K562 (cell line): ENCODE data around the gene CHMP1A.

Experiments used
- FOXP4 ChIP-seq: sonication (generic); formaldehyde crosslinking; IDR thresholded peaks from 2 replicates; pipeline ENCODE4 v1.8.0; 2022; ENCODE audit warnings: mild to moderate bottlenecking, missing genetic modification reagents, borderline replicate concordance
- YY1 ChIP-seq, 3 experiments: IDR thresholded peaks; 2 replicates each; pipeline ENCODE4 v1.6.1; 2011; ENCODE audit warnings: low read length in 2 of 3, mild to moderate bottlenecking in 2 of 3, moderate library complexity in 2 of 3, borderline replicate concordance in 1 of 3, control low read depth in 1 of 3, low read depth in 1 of 3; ENCODE audit not compliant: insufficient read depth in 3 of 3, insufficient replicate concordance in 2 of 3, control insufficient read depth in 1 of 3, insufficient read length in 1 of 3; ENCODE audit errors: extremely low read depth in 1 of 3

GRCh38 chr16:89636663-89637062, 20.8 kb downstream of the CHMP1A start:
- TF ChIP-seq FOXP4 (no peak), YY1 (IDR thresholded peaks at IDR 0.05; ENCODE audit: borderline replicate concordance in 1 of 3, control insufficient read depth in 1 of 3, extremely low read depth in 1 of 3, insufficient read depth in 3 of 3, insufficient read length in 1 of 3, insufficient replicate concordance in 2 of 3, low read depth in 1 of 3, low read length in 2 of 3) (no peak)
